ENCODE data around the gene ABLIM3.

ABLIM3 gene

GRCh38 chr5:149221731-149222342 lies 80.5 kb downstream of the ABLIM3 start:
- Histone ChIP-seq H3K9me2 (replicated peaks; ENCODE audit: low read depth, low read length) (no peaks in the 10 kb centered on the region), H3K4me3 (ENCODE audit: low read length, poor library complexity, severe bottlenecking) (no peak overlapping the region), H2AFZ (ENCODE audit: low read length) (no peak overlapping the region), H3K4me1 (ENCODE audit: insufficient read depth, low read length, poor library complexity, severe bottlenecking) (no peaks in the 10 kb centered on the region), H3K4me2 (ENCODE audit: low read depth, low read length, poor library complexity, severe bottlenecking) (no peak overlapping the region), H3K79me2 (ENCODE audit: insufficient read depth, low read length) (no peaks in the 10 kb centered on the region), H3K27me3 (ENCODE audit: insufficient read depth, low read length, poor library complexity, severe bottlenecking) (no peaks in the 10 kb centered on the region), H3K9me3 (ENCODE audit: insufficient read depth, low read depth, low read length) (no peaks in the 10 kb centered on the region), H3K9ac (ENCODE audit: low read depth, low read length, poor library complexity, severe bottlenecking) (no peak overlapping the region), H3K36me3 (ENCODE audit: insufficient read depth, low read length) (no peaks in the 10 kb centered on the region), H4K20me1 (ENCODE audit: insufficient read depth, low read length, poor library complexity, severe bottlenecking) (no peaks in the 10 kb centered on the region), H3F3A (ENCODE audit: low read depth) (no peaks in the 10 kb centered on the region)
- TF ChIP-seq CTCF (conservative IDR thresholded peaks at IDR 0.05; ENCODE audit: low read length) (no peak), EZH2phosphoT487 (IDR thresholded peaks at IDR 0.05; ENCODE audit: borderline replicate concordance) (no peak)

GRCh38 chr5:149223081-149223848 lies 82.0 kb downstream of the ABLIM3 start:
- H4K20me1 ChIP-seq (ENCODE audit: insufficient read depth, low read length, poor library complexity, severe bottlenecking): no peaks in the 10 kb centered on the region
- TF ChIP-seq CTCF (conservative IDR thresholded peaks at IDR 0.05; ENCODE audit: low read length) (no peak), EZH2phosphoT487 (IDR thresholded peaks at IDR 0.05; ENCODE audit: borderline replicate concordance) (no peak)
- no peaks in the 10 kb centered on the region for H3K27me3 ChIP-seq (ENCODE audit: insufficient read depth, low read length, poor library complexity, severe bottlenecking)

GRCh38 chr5:149224282-149224681 lies 83.0 kb downstream of the ABLIM3 start:
- no peak overlapping the region for H3K4me2 ChIP-seq (ENCODE audit: low read depth, low read length, poor library complexity, severe bottlenecking)
- H3K4me3 ChIP-seq (ENCODE audit: low read length, poor library complexity, severe bottlenecking): no peak overlapping the region
- TF ChIP-seq CTCF (conservative IDR thresholded peaks at IDR 0.05; ENCODE audit: low read length) (no peak), EZH2phosphoT487 (IDR thresholded peaks at IDR 0.05; ENCODE audit: borderline replicate concordance) (no peak)
- H3F3A ChIP-seq (ENCODE audit: low read depth): no peaks in the 10 kb centered on the region
- no peaks in the 10 kb centered on the region for H3K4me1 ChIP-seq (ENCODE audit: insufficient read depth, low read length, poor library complexity, severe bottlenecking)
- H3K36me3 ChIP-seq (ENCODE audit: insufficient read depth, low read length): no peaks in the 10 kb centered on the region
- no peaks in the 10 kb centered on the region for H4K20me1 ChIP-seq (ENCODE audit: insufficient read depth, low read length, poor library complexity, severe bottlenecking)
- H3K9me3 ChIP-seq (ENCODE audit: insufficient read depth, low read depth, low read length): no peaks in the 10 kb centered on the region
- H3K79me2 ChIP-seq (ENCODE audit: insufficient read depth, low read length): no peaks in the 10 kb centered on the region
- H2AFZ ChIP-seq (ENCODE audit: low read length): no peak overlapping the region
- H3K9ac ChIP-seq (ENCODE audit: low read depth, low read length, poor library complexity, severe bottlenecking): no peak overlapping the region
- H3K9me2 ChIP-seq (replicated peaks; ENCODE audit: low read depth, low read length): no peaks in the 10 kb centered on the region
- no peaks in the 10 kb centered on the region for H3K27me3 ChIP-seq (ENCODE audit: insufficient read depth, low read length, poor library complexity, severe bottlenecking)

More at GRCh38 chr5:149223081-149223848, 82.0 kb downstream of the ABLIM3 start:
- no peak overlapping the region for H3K4me3 ChIP-seq (ENCODE audit: low read length, poor library complexity, severe bottlenecking)
- H2AFZ ChIP-seq (ENCODE audit: low read length): no peak overlapping the region
- H3F3A ChIP-seq (ENCODE audit: low read depth): no peaks in the 10 kb centered on the region
- no peak overlapping the region for H3K9ac ChIP-seq (ENCODE audit: low read depth, low read length, poor library complexity, severe bottlenecking)
- H3K4me1 ChIP-seq (ENCODE audit: insufficient read depth, low read length, poor library complexity, severe bottlenecking): no peaks in the 10 kb centered on the region
- H3K4me2 ChIP-seq (ENCODE audit: low read depth, low read length, poor library complexity, severe bottlenecking): no peak overlapping the region
- H3K36me3 ChIP-seq (ENCODE audit: insufficient read depth, low read length): no peaks in the 10 kb centered on the region
- no peaks in the 10 kb centered on the region for H3K9me3 ChIP-seq (ENCODE audit: insufficient read depth, low read depth, low read length)
- no peaks in the 10 kb centered on the region for H3K79me2 ChIP-seq (ENCODE audit: insufficient read depth, low read length)
- no peaks in the 10 kb centered on the region for H3K9me2 ChIP-seq (replicated peaks; ENCODE audit: low read depth, low read length)
